H7 (cell line): Measurements from ENCODE around the gene HIVEP1. TPM values are rescaled to one million over a fixed set of nuclear protein-coding genes. Genes with fewer than 3 reads are reported as not detected.
"Not testable (repeated sequence)": the region's sequence is repeated elsewhere in the genome, so short reads cannot be mapped to it uniquely, and the experiment has no call there.

Experiments used
- DNase-seq: peaks from one replicate; pipeline ENCODE4 v3.0.0; 2012
- H3K27me3 ChIP-seq: 2 replicates; pipeline ENCODE4 v1.6.0; 2011; ENCODE audit warnings: mild to moderate bottlenecking, low read length; ENCODE audit not compliant: control insufficient read depth, insufficient read depth
- H3K36me3 ChIP-seq: replicated peaks from 2 replicates; pipeline ENCODE4 v1.5.1; 2011; ENCODE audit warnings: low read length; ENCODE audit not compliant: control insufficient read depth, insufficient read depth
- H3K4me3 ChIP-seq: 2 replicates; pipeline ENCODE4 v1.5.1; 2011; ENCODE audit warnings: low read depth, mild to moderate bottlenecking, control low read depth, low read length, moderate library complexity; ENCODE audit not compliant: insufficient read depth
- total RNA-seq: library from RNA; depleted of rRNA; stranded (reverse); fragments of >200 nt; shearing (Covaris generic); gene quantifications from 2 replicates; pipeline ENCODE4 v1.2.3, GENCODE V29; 2014

HIVEP1 gene
- total RNA-seq, 1 experiment from 2014 or later = 13.3 TPM

GRCh38 chr6:12136905-12137304, 124.8 kb downstream of the HIVEP1 start:
- Histone ChIP-seq H3K4me3 (no peak overlapping the region), H3K27me3 (no peaks in the 10 kb centered on the region), H3K36me3 (peaks cover 6% of the 10 kb centered on the region)
- no peak for DNase-seq

GRCh38 chr6:12137480-12137879, 125.4 kb downstream of the HIVEP1 start:
- no peaks in the 10 kb centered on the region for H3K27me3 ChIP-seq
- H3K4me3 ChIP-seq = no peak overlapping the region
- DNase-seq = no peak
- peaks cover 6% of the 10 kb centered on the region for H3K36me3 ChIP-seq

GRCh38 chr6:12138381-12138780, 126.3 kb downstream of the HIVEP1 start:
- DNase-seq = no peak
- Histone ChIP-seq H3K4me3 (no peak overlapping the region), H3K36me3 (peaks cover 6% of the 10 kb centered on the region), H3K27me3 (no peaks in the 10 kb centered on the region)

GRCh38 chr6:12138936-12139335, 126.8 kb downstream of the HIVEP1 start:
- Histone ChIP-seq H3K4me3 (no peak overlapping the region), H3K27me3 (no peaks in the 10 kb centered on the region), H3K36me3 (peaks cover 6% of the 10 kb centered on the region)
- DNase-seq = no peak

- DNase-seq = no peak
These were observed 135.6 kb downstream of the HIVEP1 start for GRCh38 chr6:12147557-12148316.

GRCh38 chr6:12148317-12148801, 136.2 kb downstream of the HIVEP1 start:
- no peaks in the 10 kb centered on the region for H3K27me3 ChIP-seq
- no peaks in the 10 kb centered on the region for H3K36me3 ChIP-seq
- no peak overlapping the region for H3K4me3 ChIP-seq
- no peak for DNase-seq

More at GRCh38 chr6:12147557-12148316, 135.6 kb downstream of the HIVEP1 start:
- Histone ChIP-seq H3K4me3 (no peak overlapping the region), H3K27me3 (no peaks in the 10 kb centered on the region), H3K36me3 (no peaks in the 10 kb centered on the region)

- DNase-seq = no peak
- H3K4me3 ChIP-seq = no peak overlapping the region
- H3K27me3 ChIP-seq = no peaks in the 10 kb centered on the region
- no peaks in the 10 kb centered on the region for H3K36me3 ChIP-seq
These were observed 136.7 kb downstream of the HIVEP1 start for GRCh38 chr6:12148841-12149240.

GRCh38 chr6:12149944-12150510, 137.9 kb downstream of the HIVEP1 start:
- no peaks in the 10 kb centered on the region for H3K27me3 ChIP-seq
- no peaks in the 10 kb centered on the region for H3K36me3 ChIP-seq
- no peak overlapping the region for H3K4me3 ChIP-seq
- no peak for DNase-seq

- Histone ChIP-seq H3K4me3 (no peak overlapping the region), H3K36me3 (no peaks in the 10 kb centered on the region), H3K27me3 (no peaks in the 10 kb centered on the region)
- peak; percentile 50 for DNase-seq
These were observed 138.8 kb downstream of the HIVEP1 start for GRCh38 chr6:12150812-12151432.

GRCh38 chr6:12151433-12151820, 139.3 kb downstream of the HIVEP1 start:
- Histone ChIP-seq H3K27me3 (no peaks in the 10 kb centered on the region), H3K4me3 (no peak overlapping the region), H3K36me3 (no peaks in the 10 kb centered on the region)
- no peak for DNase-seq

GRCh38 chr6:12152023-12152970, 140.2 kb downstream of the HIVEP1 start:
- Histone ChIP-seq H3K36me3 (no peaks in the 10 kb centered on the region), H3K4me3 (no peak overlapping the region), H3K27me3 (no peaks in the 10 kb centered on the region)
- no peak for DNase-seq

- not testable (repeated sequence) for H3K27me3 ChIP-seq, H3K36me3 ChIP-seq, DNase-seq, H3K4me3 ChIP-seq
These were observed 143.7 kb downstream of the HIVEP1 start for GRCh38 chr6:12155769-12156168.

- Histone ChIP-seq H3K36me3 (peaks cover 5% of the 10 kb centered on the region), H3K4me3 (no peak overlapping the region), H3K27me3 (no peaks in the 10 kb centered on the region)
- DNase-seq = no peak
These were observed 146.7 kb downstream of the HIVEP1 start for GRCh38 chr6:12158686-12159415.

- Histone ChIP-seq H3K27me3 (no peaks in the 10 kb centered on the region), H3K36me3 (peaks cover 5% of the 10 kb centered on the region), H3K4me3 (no peak overlapping the region)
- no peak for DNase-seq
These were observed 148.2 kb downstream of the HIVEP1 start for GRCh38 chr6:12160326-12160725.
